Spleen (tissue), 11 donors: Measurements from ENCODE around the gene METTL26. TPM values are rescaled to one million over a fixed set of nuclear protein-coding genes. Genes with fewer than 3 reads are reported as not detected.
A peak's percentile ranks its signal among the peaks of the same experiment; 100 is the strongest.

Experiments used
- DNase-seq: peaks from one replicate; pipeline ENCODE4 v3.0.0-alpha.2; 2020
- H3K27ac ChIP-seq, 8 donors: fragments of 200-600 bp; sonication (generic) in 7 of 8; 1 replicate in 4 of 8; 2 replicates in 4 of 8; pipeline versions ENCODE4 v1.5.0 to v1.8.0; 2016 to 2021; ENCODE audit warnings: inconsistent platforms in 4 of 8, mild to moderate bottlenecking in 4 of 8, moderate library complexity in 1 of 8
- H3K27me3 ChIP-seq, 7 donors: fragments of 200-600 bp; sonication (generic) in 6 of 7; replicated peaks in 1 of 7; 1 replicate in 4 of 7; 2 replicates in 3 of 7; pipeline versions ENCODE4 v1.5.0 to v1.8.0; 2016 to 2021; ENCODE audit warnings: inconsistent platforms in 3 of 7, mild to moderate bottlenecking in 1 of 7
- H3K36me3 ChIP-seq, 6 donors: fragments of 200-600 bp; sonication (generic) in 5 of 6; 1 replicate in 4 of 6; 2 replicates in 2 of 6; pipeline versions ENCODE4 v1.5.0 to v1.8.0; 2016 to 2021; ENCODE audit warnings: inconsistent platforms in 2 of 6
- H3K4me1 ChIP-seq, 6 donors: fragments of 200-600 bp; sonication (generic) in 5 of 6; 1 replicate in 3 of 6; 2 replicates in 3 of 6; pipeline versions ENCODE4 v1.5.0 to v1.8.0; 2016 to 2021; ENCODE audit warnings: inconsistent platforms in 3 of 6
- H3K4me3 ChIP-seq, 8 donors: fragments of 200-600 bp; sonication (generic) in 7 of 8; 1 replicate in 4 of 8; 2 replicates in 4 of 8; pipeline versions ENCODE4 v1.5.0 to v1.8.0; 2016 to 2021; ENCODE audit warnings: inconsistent platforms in 4 of 8, mild to moderate bottlenecking in 4 of 8, moderate library complexity in 2 of 8
- H3K9me3 ChIP-seq, 8 donors: fragments of 200-600 bp; sonication (generic) in 7 of 8; 1 replicate in 4 of 8; 2 replicates in 4 of 8; pipeline versions ENCODE4 v1.5.0 to v1.8.0; 2016 to 2021; ENCODE audit warnings: inconsistent platforms in 4 of 8
- POLR2A ChIP-seq, 3 donors: fragments of 450-650 bp; IDR thresholded peaks; one replicate each; pipeline ENCODE4 v1.5.1; 2017; ENCODE audit warnings: antibody characterized with exemption in 3 of 3, mild to moderate bottlenecking in 1 of 3
- POLR2AphosphoS5 ChIP-seq, 3 donors: sonication (generic); formaldehyde crosslinking; IDR thresholded peaks; one replicate each; pipeline ENCODE4 v1.5.1; 2017; ENCODE audit warnings: antibody characterized with exemption in 3 of 3
- WGBS, 5 donors: extraction: QIAGEN DNeasy Blood & Tissue Kit in 3 of 5; methylation state at CpG; one replicate each; pipeline versions ENCODE4 v1.1.5 to v1.1.7; 2013 to 2018; 5-methylcytosine and 5-hydroxymethylcytosine counted together
- intact Hi-C: fragments of 100-400 bp; cut with DNase I; formaldehyde crosslinking; loops from one replicate; pipeline ENCODE4 v1.15.0; 2023; ENCODE audit warnings: low total_unique reads
- polyA plus RNA-seq, 3 donors: library from polyadenylated mRNA; stranded (reverse); fragments of 200-250 nt; gene quantifications; one replicate each; pipeline ENCODE4 v1.2.1, GENCODE V29; 2013
- total RNA-seq, 7 donors: library from RNA; depleted of rRNA in 3 of 7; stranded (reverse); fragments of >200 nt in 3 of 7; fragmentation: NEBNext Ultra II Directional in 4 of 7; extraction: Animal tissue kit (Norgen Biotek cat#: 25700) in 4 of 7; gene quantifications; one replicate each; pipeline versions ENCODE4 v1.1.0 to v1.2.1, GENCODE V29; 2016 to 2021
- TF ChIP-seq, protein P1 (sequence below), 11 experiments: fragments of 200-600 bp in 7 of 11; fragments of 450-650 bp in 4 of 11; sonication (generic) in 4 of 11; IDR thresholded peaks in 8 of 11; conservative IDR thresholded peaks in 3 of 11; 1 replicate in 7 of 11; 2 replicates in 4 of 11; pipeline versions ENCODE4 v1.4.0 to v1.8.0; 2016 to 2021; ENCODE audit warnings: antibody characterized with exemption in 11 of 11, inconsistent platforms in 4 of 11, mild to moderate bottlenecking in 1 of 11
- donor health status: healthy with polysubstance abuse.
- donor health status: DM: no; HTN: no; CAD: no; lungs with moderate emphysema.
- donor health status: DM: no; HTN: no; CAD: no.
- donor health status: Bipolar disorder and iron deficiency.
- donor health status: healthy.
- donor health status: DM: no; HTN: no; CAD: no.
- donor health status: DM: yes; HTN: yes; CAD: no.

METTL26 gene
- total and polyA plus RNA-seq, 10 donors = 39.6 to 165 (median 59.4) TPM

DNA sequence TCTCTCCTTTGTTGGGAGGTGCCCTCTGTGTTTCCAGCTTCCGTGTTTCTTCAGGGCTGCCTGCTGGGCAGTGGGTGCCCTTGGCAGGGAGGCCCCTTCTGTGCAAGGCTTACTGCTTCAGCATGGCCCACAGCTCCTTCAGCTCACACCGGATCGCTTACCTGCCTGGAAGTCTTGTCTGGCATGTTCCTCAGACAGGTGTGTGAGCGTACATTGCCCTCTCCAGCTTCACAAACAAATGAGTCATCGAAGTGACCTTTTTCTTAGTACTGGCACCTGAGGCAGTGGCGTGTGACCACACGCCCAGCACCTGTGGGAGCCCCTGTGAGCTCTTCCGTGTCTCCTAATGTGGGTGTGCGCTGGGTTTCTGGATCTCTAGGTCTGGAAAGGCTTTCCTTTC, 42.7 kb downstream of the METTL26 start:
- intact Hi-C loops = no loop called here
- peak overlapping the region in 6 of 8 donors; percentile 54 to 84 (median 72) for H3K27ac ChIP-seq
- peak overlapping the region in 1 of 8 donors; percentile 32 for H3K4me3 ChIP-seq
- H3K9me3 ChIP-seq = no peaks in the 10 kb centered on the region
- 88 to 96% (median 90%) methylated on average over 8 to 9 of the region's 9 CpGs for WGBS, 5 donors
- TF ChIP-seq POLR2AphosphoS5 (IDR thresholded peaks at IDR 0.05) (no peak), POLR2A (IDR thresholded peaks at IDR 0.05) (no peak)
- TF ChIP-seq, protein P1, sequence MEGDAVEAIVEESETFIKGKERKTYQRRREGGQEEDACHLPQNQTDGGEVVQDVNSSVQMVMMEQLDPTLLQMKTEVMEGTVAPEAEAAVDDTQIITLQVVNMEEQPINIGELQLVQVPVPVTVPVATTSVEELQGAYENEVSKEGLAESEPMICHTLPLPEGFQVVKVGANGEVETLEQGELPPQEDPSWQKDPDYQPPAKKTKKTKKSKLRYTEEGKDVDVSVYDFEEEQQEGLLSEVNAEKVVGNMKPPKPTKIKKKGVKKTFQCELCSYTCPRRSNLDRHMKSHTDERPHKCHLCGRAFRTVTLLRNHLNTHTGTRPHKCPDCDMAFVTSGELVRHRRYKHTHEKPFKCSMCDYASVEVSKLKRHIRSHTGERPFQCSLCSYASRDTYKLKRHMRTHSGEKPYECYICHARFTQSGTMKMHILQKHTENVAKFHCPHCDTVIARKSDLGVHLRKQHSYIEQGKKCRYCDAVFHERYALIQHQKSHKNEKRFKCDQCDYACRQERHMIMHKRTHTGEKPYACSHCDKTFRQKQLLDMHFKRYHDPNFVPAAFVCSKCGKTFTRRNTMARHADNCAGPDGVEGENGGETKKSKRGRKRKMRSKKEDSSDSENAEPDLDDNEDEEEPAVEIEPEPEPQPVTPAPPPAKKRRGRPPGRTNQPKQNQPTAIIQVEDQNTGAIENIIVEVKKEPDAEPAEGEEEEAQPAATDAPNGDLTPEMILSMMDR (IDR thresholded peaks at IDR 0.05 in 8 of 11, conservative IDR thresholded peaks at IDR 0.05 in 3 of 11) = no peak
- H3K27me3 ChIP-seq = no peaks in the 10 kb centered on the region
- no peak for DNase-seq
- H3K4me1 ChIP-seq = peaks cover 14 to 72% (median 50%) of the 10 kb centered on the region in 6 donors
- peaks cover 0 to 30% (median 2%) of the 10 kb centered on the region in 6 donors for H3K36me3 ChIP-seq

GRCh38 chr16:592518-593306, 43.4 kb downstream of the METTL26 start:
- WGBS, 5 donors = 46 to 71% (median 55%) methylated on average over 15 to 24 of the region's 24 CpGs
- peak overlapping the region in 7 of 8 donors; percentile 41 to 84 (median 65) for H3K27ac ChIP-seq
- peaks cover 20 to 79% (median 57%) of the 10 kb centered on the region in 6 donors for H3K4me1 ChIP-seq
- intact Hi-C loops = no loop called here
- H3K9me3 ChIP-seq = no peaks in the 10 kb centered on the region
- peak; percentile 84 for DNase-seq
- peak overlapping the region in 2 of 8 donors; percentile 6 to 32 for H3K4me3 ChIP-seq
- peaks cover 0 to 27% (median 2%) of the 10 kb centered on the region in 6 donors for H3K36me3 ChIP-seq
- TF ChIP-seq POLR2A (IDR thresholded peaks at IDR 0.05) = no peak
- TF ChIP-seq, protein P1 (IDR thresholded peaks at IDR 0.05 in 8 of 11, conservative IDR thresholded peaks at IDR 0.05 in 3 of 11) = peak in 1 of 11 experiments; percentile 8
- TF ChIP-seq POLR2AphosphoS5 (IDR thresholded peaks at IDR 0.05) = peak; percentile 36 to 59 (median 51)
- no peaks in the 10 kb centered on the region for H3K27me3 ChIP-seq

- 77 to 95% (median 77%) methylated on average over 12 to 15 of the region's 15 CpGs for WGBS, 5 donors
- H3K4me3 ChIP-seq = peak overlapping the region in 2 of 8 donors; percentile 6 to 32
- H3K27me3 ChIP-seq = no peaks in the 10 kb centered on the region
- H3K36me3 ChIP-seq = peaks cover 0 to 22% (median 2%) of the 10 kb centered on the region in 6 donors
- intact Hi-C loops = no loop called here
- TF ChIP-seq POLR2AphosphoS5 (IDR thresholded peaks at IDR 0.05) (no peak), POLR2A (IDR thresholded peaks at IDR 0.05) (no peak)
- TF ChIP-seq, protein P1 (IDR thresholded peaks at IDR 0.05 in 8 of 11, conservative IDR thresholded peaks at IDR 0.05 in 3 of 11) = no peak
- H3K27ac ChIP-seq = peak overlapping the region in 6 of 8 donors; percentile 41 to 84 (median 72)
- DNase-seq = peak; percentile 77
- no peaks in the 10 kb centered on the region for H3K9me3 ChIP-seq
- H3K4me1 ChIP-seq = peaks cover 26 to 84% (median 64%) of the 10 kb centered on the region in 6 donors
These were observed 44.1 kb downstream of the METTL26 start for GRCh38 chr16:591892-592517.

DNA sequence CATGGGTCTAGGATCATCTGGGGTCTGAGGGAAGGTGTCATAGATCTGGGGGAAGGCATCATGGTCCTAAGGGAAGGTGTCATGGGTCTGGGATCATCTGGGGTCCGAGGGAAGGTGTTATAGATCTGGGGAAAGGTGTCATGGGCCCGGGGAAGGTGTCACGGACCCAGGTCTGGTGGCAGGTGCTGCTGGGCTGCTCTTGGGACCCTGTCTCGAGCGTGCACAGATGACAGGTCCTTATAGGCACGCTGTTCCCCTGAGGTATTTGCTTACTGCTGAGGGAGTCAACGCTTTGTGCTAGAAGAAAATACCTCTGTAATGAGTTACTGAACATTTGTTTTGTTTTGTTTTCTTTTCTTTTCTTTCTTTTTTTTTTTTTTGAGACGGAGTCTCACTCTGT, 44.9 kb downstream of the METTL26 start:
- Histone ChIP-seq H3K9me3 (no peaks in the 10 kb centered on the region), H3K27me3 (no peaks in the 10 kb centered on the region), H3K36me3 (peaks cover 0 to 14% (median under 1%) of the 10 kb centered on the region in 6 donors), H3K4me1 (peaks cover 26 to 80% (median 62%) of the 10 kb centered on the region in 6 donors), H3K4me3 (peak overlapping the region in 4 of 8 donors; percentile 68 to 96 (median 82)), H3K27ac (peak overlapping the region in 1 of 8 donors; percentile 98)
- no peak for DNase-seq
- intact Hi-C loops = no loop called here
- 77 to 95% (median 87%) methylated on average over 7 to 8 of the region's 8 CpGs for WGBS, 5 donors
- no peak for TF ChIP-seq POLR2AphosphoS5 (IDR thresholded peaks at IDR 0.05)
- no peak for TF ChIP-seq POLR2A (IDR thresholded peaks at IDR 0.05)
- TF ChIP-seq, protein P1 (IDR thresholded peaks at IDR 0.05 in 8 of 11, conservative IDR thresholded peaks at IDR 0.05 in 3 of 11) = no peak
